ENCODE data around the gene PARVB. TPM values are rescaled to one million over a fixed set of nuclear protein-coding genes. Genes with fewer than 3 reads are reported as not detected.

The PARVB gene
- total and polyA plus RNA-seq, 7 experiments from 2014 or later = 0.18 to 51.2 (median 4.2) TPM

GRCh38 chr22:44143105-44143474, 119.0 kb downstream of the PARVB start:
- H3K27me3 Mint-ChIP-seq = no peaks in the 10 kb centered on the region
- intact Hi-C loops (cut with micrococcal nuclease) = no loop called here
- H3K27ac ChIP-seq (ENCODE audit: low read depth, low read length) = no peak overlapping the region
- POLR2A ChIA-PET = no interaction called here
- CTCF ChIA-PET = no interaction called here
- peaks cover 0 to 11% (median 2%) of the 10 kb centered on the region in 11 donors for H3K9me3 Mint-ChIP-seq
- no peak overlapping the region for H3K27ac Mint-ChIP-seq
- DNase-seq = no peak
- no peaks in the 10 kb centered on the region for H3K36me3 ChIP-seq (ENCODE audit: control insufficient read depth in 2 of 3, insufficient read depth in 3 of 3, low read length in 3 of 3)
- no peaks in the 10 kb centered on the region for H3K27me3 ChIP-seq (ENCODE audit: control insufficient read depth in 2 of 2, insufficient read depth in 2 of 2, low read length in 2 of 2)
- H3K4me3 ChIP-seq (ENCODE audit: low read length) = no peak overlapping the region
- H3K36me3 Mint-ChIP-seq = peaks cover 0 to 19% (median 0%) of the 10 kb centered on the region in 5 donors
- no peaks in the 10 kb centered on the region for H3K9me3 ChIP-seq (ENCODE audit: control insufficient read depth in 2 of 3, low read length in 3 of 3)
- no peak overlapping the region for H3K4me3 Mint-ChIP-seq
- H3K4me1 ChIP-seq (ENCODE audit: control insufficient read depth in 2 of 2, insufficient read depth in 2 of 2, low read length in 2 of 2) = no peaks in the 10 kb centered on the region
- ATAC-seq = no peak
- no peaks in the 10 kb centered on the region for H3K4me1 Mint-ChIP-seq

- Mint-ChIP-seq H3K9me3 (peaks cover 0 to 6% (median 0%) of the 10 kb centered on the region in 11 donors), H3K4me1 (no peaks in the 10 kb centered on the region)
Observed at GRCh38 chr22:44143579-44143978, 119.5 kb downstream of the PARVB start.

GRCh38 chr22:44144046-44144569, 120.0 kb downstream of the PARVB start:
- ChIA-PET CTCF (no interaction called here), POLR2A (no interaction called here)
- H3K9me3 Mint-ChIP-seq = peaks cover 0 to 4% (median 0%) of the 10 kb centered on the region in 11 donors

More at GRCh38 chr22:44143579-44143978, 119.5 kb downstream of the PARVB start:
- no peaks in the 10 kb centered on the region for H3K9me3 ChIP-seq (ENCODE audit: control insufficient read depth in 2 of 3, low read length in 3 of 3)
- Mint-ChIP-seq H3K27ac (no peak overlapping the region), H3K4me3 (no peak overlapping the region), H3K27me3 (no peaks in the 10 kb centered on the region), H3K36me3 (peaks cover 0 to 14% (median 0%) of the 10 kb centered on the region in 5 donors)
- no peaks in the 10 kb centered on the region for H3K36me3 ChIP-seq (ENCODE audit: control insufficient read depth in 2 of 3, insufficient read depth in 3 of 3, low read length in 3 of 3)
- no peak for DNase-seq
- CTCF ChIA-PET = no interaction called here
- ATAC-seq = no peak
- POLR2A ChIA-PET = no interaction called here
- no peaks in the 10 kb centered on the region for H3K27me3 ChIP-seq (ENCODE audit: control insufficient read depth in 2 of 2, insufficient read depth in 2 of 2, low read length in 2 of 2)
- intact Hi-C loops (cut with micrococcal nuclease) = no loop called here
- H3K4me3 ChIP-seq (ENCODE audit: low read length) = no peak overlapping the region
- no peaks in the 10 kb centered on the region for H3K4me1 ChIP-seq (ENCODE audit: control insufficient read depth in 2 of 2, insufficient read depth in 2 of 2, low read length in 2 of 2)
- no peak overlapping the region for H3K27ac ChIP-seq (ENCODE audit: low read depth, low read length)

GRCh38 chr22:44145544-44145943, 121.4 kb downstream of the PARVB start:
- Mint-ChIP-seq H3K27ac (no peak overlapping the region), H3K4me3 (no peak overlapping the region), H3K36me3 (peaks cover 0 to 3% (median 0%) of the 10 kb centered on the region in 5 donors), H3K9me3 (peaks cover 0 to 3% (median 0%) of the 10 kb centered on the region in 11 donors), H3K27me3 (peaks cover 0 to 4% (median 0%) of the 10 kb centered on the region in 5 donors), H3K4me1 (no peaks in the 10 kb centered on the region)
- POLR2A ChIA-PET = no interaction called here
- Histone ChIP-seq H3K4me1 (ENCODE audit: control insufficient read depth in 2 of 2, insufficient read depth in 2 of 2, low read length in 2 of 2) (no peaks in the 10 kb centered on the region), H3K9me3 (ENCODE audit: control insufficient read depth in 2 of 3, low read length in 3 of 3) (no peaks in the 10 kb centered on the region), H3K36me3 (ENCODE audit: control insufficient read depth in 2 of 3, insufficient read depth in 3 of 3, low read length in 3 of 3) (no peaks in the 10 kb centered on the region), H3K4me3 (ENCODE audit: low read length) (no peak overlapping the region), H3K27ac (ENCODE audit: low read depth, low read length) (no peak overlapping the region), H3K27me3 (ENCODE audit: control insufficient read depth in 2 of 2, insufficient read depth in 2 of 2, low read length in 2 of 2) (no peaks in the 10 kb centered on the region)
- no peak for ATAC-seq
- no peak for DNase-seq
- CTCF ChIA-PET = no interaction called here
- intact Hi-C loops (cut with micrococcal nuclease) = no loop called here

More at GRCh38 chr22:44144046-44144569, 120.0 kb downstream of the PARVB start:
- H3K27ac ChIP-seq (ENCODE audit: low read depth, low read length) = no peak overlapping the region
- ATAC-seq = no peak
- intact Hi-C loops (cut with micrococcal nuclease) = no loop called here
- no peak overlapping the region for H3K27ac Mint-ChIP-seq
- H3K27me3 ChIP-seq (ENCODE audit: control insufficient read depth in 2 of 2, insufficient read depth in 2 of 2, low read length in 2 of 2) = no peaks in the 10 kb centered on the region
- peaks cover 0 to 9% (median 0%) of the 10 kb centered on the region in 5 donors for H3K36me3 Mint-ChIP-seq
- no peaks in the 10 kb centered on the region for H3K36me3 ChIP-seq (ENCODE audit: control insufficient read depth in 2 of 3, insufficient read depth in 3 of 3, low read length in 3 of 3)
- DNase-seq = no peak
- H3K4me1 ChIP-seq (ENCODE audit: control insufficient read depth in 2 of 2, insufficient read depth in 2 of 2, low read length in 2 of 2) = no peaks in the 10 kb centered on the region
- H3K4me3 ChIP-seq (ENCODE audit: low read length) = no peak overlapping the region
- no peaks in the 10 kb centered on the region for H3K27me3 Mint-ChIP-seq
- no peaks in the 10 kb centered on the region for H3K9me3 ChIP-seq (ENCODE audit: control insufficient read depth in 2 of 3, low read length in 3 of 3)
- H3K4me1 Mint-ChIP-seq = no peaks in the 10 kb centered on the region
- no peak overlapping the region for H3K4me3 Mint-ChIP-seq

GRCh38 chr22:44146088-44146861, 122.2 kb downstream of the PARVB start:
- Histone ChIP-seq H3K4me3 (ENCODE audit: low read length) (no peak overlapping the region), H3K4me1 (ENCODE audit: control insufficient read depth in 2 of 2, insufficient read depth in 2 of 2, low read length in 2 of 2) (no peaks in the 10 kb centered on the region), H3K27me3 (ENCODE audit: control insufficient read depth in 2 of 2, insufficient read depth in 2 of 2, low read length in 2 of 2) (no peaks in the 10 kb centered on the region), H3K27ac (ENCODE audit: low read depth, low read length) (no peak overlapping the region), H3K9me3 (ENCODE audit: control insufficient read depth in 2 of 3, low read length in 3 of 3) (no peaks in the 10 kb centered on the region), H3K36me3 (ENCODE audit: control insufficient read depth in 2 of 3, insufficient read depth in 3 of 3, low read length in 3 of 3) (no peaks in the 10 kb centered on the region)
- peaks cover 0 to 3% (median 0%) of the 10 kb centered on the region in 11 donors for H3K9me3 Mint-ChIP-seq
- CTCF ChIA-PET = no interaction called here
- DNase-seq (no peak), ATAC-seq (no peak)
- no peaks in the 10 kb centered on the region for H3K4me1 Mint-ChIP-seq
- POLR2A ChIA-PET = no interaction called here
- H3K4me3 Mint-ChIP-seq = no peak overlapping the region
- peaks cover 0 to 3% (median 0%) of the 10 kb centered on the region in 5 donors for H3K36me3 Mint-ChIP-seq
- peak overlapping the region in 2 of 9 donors; percentile 15 to 83 for H3K27ac Mint-ChIP-seq
- H3K27me3 Mint-ChIP-seq = peaks cover 0 to 4% (median 0%) of the 10 kb centered on the region in 5 donors
- intact Hi-C loops (cut with micrococcal nuclease) = no loop called here

- no peaks in the 10 kb centered on the region for H3K27me3 ChIP-seq (ENCODE audit: control insufficient read depth in 2 of 2, insufficient read depth in 2 of 2, low read length in 2 of 2)
- Mint-ChIP-seq H3K4me3 (no peak overlapping the region), H3K9me3 (peaks cover 0 to 3% (median 0%) of the 10 kb centered on the region in 11 donors), H3K27me3 (peaks cover 0 to 4% (median 0%) of the 10 kb centered on the region in 5 donors), H3K27ac (no peak overlapping the region), H3K36me3 (peaks cover 0 to 3% (median 0%) of the 10 kb centered on the region in 5 donors), H3K4me1 (peaks cover 0 to under 1% (median 0%) of the 10 kb centered on the region in 7 donors)
- no peak overlapping the region for H3K4me3 ChIP-seq (ENCODE audit: low read length)
- ATAC-seq (no peak), DNase-seq (no peak)
- H3K4me1 ChIP-seq (ENCODE audit: control insufficient read depth in 2 of 2, insufficient read depth in 2 of 2, low read length in 2 of 2) = no peaks in the 10 kb centered on the region
- no peaks in the 10 kb centered on the region for H3K36me3 ChIP-seq (ENCODE audit: control insufficient read depth in 2 of 3, insufficient read depth in 3 of 3, low read length in 3 of 3)
- intact Hi-C loops (cut with micrococcal nuclease) = no loop called here
- no peaks in the 10 kb centered on the region for H3K9me3 ChIP-seq (ENCODE audit: control insufficient read depth in 2 of 3, low read length in 3 of 3)
- ChIA-PET CTCF (no interaction called here), POLR2A (no interaction called here)
- no peak overlapping the region for H3K27ac ChIP-seq (ENCODE audit: low read depth, low read length)
Observed at GRCh38 chr22:44147008-44147645, 123.0 kb downstream of the PARVB start.

Measured in naive thymus-derived CD4-positive, alpha-beta T cell (primary cell).